HEK293 (cell line): ENCODE data around the gene RCHY1.

Source experiments
- CTCF ChIA-PET: fragments of 350-600 bp; formaldehyde crosslinking; extraction: SDS; loops from one replicate; lab custom pipeline; 2021; ENCODE audit warnings: antibody characterized with exemption; lab: Yijun Ruan, JAX
- POLR2A ChIA-PET: fragments of 300-600 bp; formaldehyde crosslinking; extraction: SDS; loops from one replicate; lab custom pipeline; 2020; ENCODE audit warnings: antibody characterized with exemption, inconsistent platforms; lab: Yijun Ruan, JAX
- H3K27ac ChIP-seq: fragments of 200-500 bp; sonication (Bioruptor generic); 2 replicates; pipeline ENCODE4 v1.5.1; 2014; ENCODE audit warnings: low read depth, low read length, control low read depth, inconsistent platforms; ENCODE audit errors: extremely low read depth
- H3K36me3 ChIP-seq, 2 experiments: fragments of 200-500 bp in 1 of 2; sonication (Bioruptor generic) in 1 of 2; 1 replicate in 1 of 2; 2 replicates in 1 of 2; pipeline ENCODE4 v1.5.1; 2014 to 2017; ENCODE audit warnings: inconsistent platforms in 2 of 2, low read length in 2 of 2; ENCODE audit not compliant: control insufficient read depth in 2 of 2, insufficient read depth in 1 of 2
- H3K4me1 ChIP-seq: fragments of 200-500 bp; sonication (Bioruptor generic); 2 replicates; pipeline ENCODE4 v1.5.1; 2014; ENCODE audit warnings: mild to moderate bottlenecking, low read length, inconsistent platforms; ENCODE audit not compliant: control insufficient read depth, insufficient read depth
- H3K4me3 ChIP-seq: 2 replicates; pipeline ENCODE4 v1.5.1; 2011; ENCODE audit warnings: low read depth, mild to moderate bottlenecking, control low read depth, low read length, moderate library complexity
- H3K9me3 ChIP-seq: fragments of 200-500 bp; sonication (Bioruptor generic); 2 replicates; pipeline ENCODE4 v1.5.1; 2014; ENCODE audit warnings: low read depth, low read length, inconsistent platforms; ENCODE audit not compliant: control insufficient read depth, insufficient read depth
- AEBP2 ChIP-seq: fragments of 450-650 bp; formaldehyde crosslinking; IDR thresholded peaks from 2 replicates; pipeline ENCODE4 v1.5.1; 2016; ENCODE audit warnings: missing biosample characterization, missing genetic modification characterization, borderline replicate concordance
- SP2 ChIP-seq: fragments of 450-650 bp; formaldehyde crosslinking; IDR thresholded peaks from 2 replicates; pipeline ENCODE4 v1.5.1; 2016; ENCODE audit warnings: missing biosample characterization, missing genetic modification characterization
- ZBTB49 ChIP-seq: fragments of 450-650 bp; formaldehyde crosslinking; IDR thresholded peaks from 2 replicates; pipeline ENCODE4 v1.5.1; 2016; ENCODE audit warnings: missing biosample characterization, missing genetic modification characterization, low read depth
- ZEB2 ChIP-seq: fragments of 450-650 bp; formaldehyde crosslinking; IDR thresholded peaks from 2 replicates; pipeline ENCODE4 v1.5.1; 2016; ENCODE audit warnings: missing biosample characterization, missing genetic modification characterization
- ZFP69B ChIP-seq: fragments of 450-650 bp; formaldehyde crosslinking; IDR thresholded peaks from 2 replicates; pipeline ENCODE4 v1.5.1; 2016; ENCODE audit warnings: missing biosample characterization, missing genetic modification characterization
- ZNF2 ChIP-seq: fragments of 450-650 bp; formaldehyde crosslinking; IDR thresholded peaks from 2 replicates; pipeline ENCODE4 v1.5.1; 2016; ENCODE audit warnings: missing biosample characterization, missing genetic modification characterization
- ZNF211 ChIP-seq: fragments of 450-650 bp; formaldehyde crosslinking; IDR thresholded peaks from 2 replicates; pipeline ENCODE4 v1.5.1; 2016; ENCODE audit warnings: low read depth, missing biosample characterization, missing genetic modification characterization
- ZNF280D ChIP-seq: fragments of 450-650 bp; formaldehyde crosslinking; IDR thresholded peaks from 2 replicates; pipeline ENCODE4 v1.5.1; 2016; ENCODE audit warnings: missing biosample characterization, missing genetic modification characterization
- ZNF341 ChIP-seq: fragments of 450-650 bp; formaldehyde crosslinking; IDR thresholded peaks from 2 replicates; pipeline ENCODE4; 2016; ENCODE audit warnings: low read depth, missing biosample characterization, missing genetic modification characterization
- ZNF350 ChIP-seq: fragments of 450-650 bp; formaldehyde crosslinking; IDR thresholded peaks from 2 replicates; pipeline ENCODE4 v1.5.0; 2017; ENCODE audit warnings: missing biosample characterization, mild to moderate bottlenecking, missing genetic modification characterization
- ZNF624 ChIP-seq: fragments of 450-650 bp; formaldehyde crosslinking; IDR thresholded peaks from 2 replicates; pipeline ENCODE4 v1.5.1; 2017; ENCODE audit warnings: missing biosample characterization, missing genetic modification characterization
- ZNF626 ChIP-seq: fragments of 450-650 bp; sonication (Bioruptor Pico); formaldehyde crosslinking; IDR thresholded peaks from 2 replicates; pipeline ENCODE4 v1.5.1; 2018; ENCODE audit warnings: missing biosample characterization, missing genetic modification characterization, inconsistent platforms
- ZNF645 ChIP-seq: fragments of 450-650 bp; formaldehyde crosslinking; IDR thresholded peaks from 2 replicates; pipeline ENCODE4; 2016; ENCODE audit warnings: missing biosample characterization, missing genetic modification characterization
- ZNF654 ChIP-seq: fragments of 450-650 bp; formaldehyde crosslinking; IDR thresholded peaks from 2 replicates; pipeline ENCODE4 v1.5.1; 2016; ENCODE audit warnings: low read depth, missing biosample characterization, missing genetic modification characterization
- ZNF677 ChIP-seq: fragments of 450-650 bp; IDR thresholded peaks from 2 replicates; pipeline ENCODE4 v1.5.0; 2018; ENCODE audit warnings: missing biosample characterization, mild to moderate bottlenecking, missing genetic modification characterization, moderate library complexity
- ZNF701 ChIP-seq: fragments of 450-650 bp; formaldehyde crosslinking; IDR thresholded peaks from 2 replicates; pipeline ENCODE4 v1.5.1; 2016; ENCODE audit warnings: missing biosample characterization, missing genetic modification characterization

RCHY1 gene

GRCh38 chr4:75514949-75515612, 878 bp upstream of the RCHY1 start:
- H3K9me3 ChIP-seq: no peaks in the 10 kb centered on the region
- H3K36me3 ChIP-seq: peaks cover 0 to 28% of the 10 kb centered on the region in 2 experiments; a peak in 2 of 3 replicates
- POLR2A ChIA-PET: interaction anchor here (0.5 to 1.9 kb wide), 5 partner anchors 11 to 586 kb away, joined by 3 to 6 read pairs (median 4); partner anchors contain the start of gene USO1
- CTCF ChIA-PET: interaction anchor here (0.6 kb wide), 1 partner anchor 552 kb away, joined by 3 read pairs; no protein-coding TSS in a partner anchor
- no peaks in the 10 kb centered on the region for H3K4me1 ChIP-seq
- TF ChIP-seq ZNF654 (tag by site-specific recombination) (no peak), ZNF626 (no peak), ZNF645 (tag by site-specific recombination) (no peak), AEBP2 (tag by site-specific recombination) (no peak), ZFP69B (tag by site-specific recombination) (no peak), ZEB2 (tag by site-specific recombination) (no peak), ZBTB49 (no peak), ZNF341 (tag by site-specific recombination) (no peak), ZNF280D (tag by site-specific recombination) (no peak), ZNF350 (tag by site-specific recombination) (no peak), ZNF624 (tag by site-specific recombination) (no peak), ZNF2 (tag by site-specific recombination) (no peak), ZNF701 (tag by site-specific recombination) (no peak), ZNF211 (tag by site-specific recombination) (no peak)
- H3K27ac ChIP-seq: peak overlapping the region; percentile 75
- H3K4me3 ChIP-seq: peak overlapping the region; percentile 59

- Histone ChIP-seq H3K36me3 (peaks cover 0 to 28% of the 10 kb centered on the region in 2 experiments; a peak in 2 of 3 replicates), H3K9me3 (no peaks in the 10 kb centered on the region), H3K4me1 (no peaks in the 10 kb centered on the region), H3K27ac (peak overlapping the region; percentile 75), H3K4me3 (peak overlapping the region; percentile 59)
- no peak for TF ChIP-seq ZNF677 (tag by site-specific recombination)
- TF ChIP-seq SP2 (tag by site-specific recombination): no peak
- POLR2A ChIA-PET: interaction anchor here (1.1 to 1.9 kb wide), 4 partner anchors 13 to 211 kb away, joined by 3 to 5 read pairs (median 4); partner anchors contain the start of gene USO1
- CTCF ChIA-PET: interaction anchor here (0.6 kb wide), 1 partner anchor 39 kb away, joined by 3 read pairs; no protein-coding TSS in a partner anchor
Measured at GRCh38 chr4:75513526-75514130, 575 bp downstream of the RCHY1 start.
